ENCODE results near the gene ZNF337.
"Not testable (repeated sequence)": the region's sequence is repeated elsewhere in the genome, so short reads cannot be mapped to it uniquely, and the experiment has no call there.

ZNF337 gene

GRCh38 chr20:25695532-25696370 is 902 bp downstream of the ZNF337 start:
- in situ Hi-C loops (cut with MboI; ENCODE audit: low sequenced_read_pairs): no loop called here

- in situ Hi-C loops (cut with MboI; ENCODE audit: low sequenced_read_pairs): no loop called here
Observed at GRCh38 chr20:25692499-25692898, 4.2 kb downstream of the ZNF337 start.

GRCh38 chr20:25690427-25690826 is 6.2 kb downstream of the ZNF337 start:
- in situ Hi-C loops (cut with MboI; ENCODE audit: low sequenced_read_pairs): no loop called here

- in situ Hi-C loops (cut with MboI; ENCODE audit: low sequenced_read_pairs): no loop called here
Observed at GRCh38 chr20:25686081-25687067, 10.3 kb downstream of the ZNF337 start.

- in situ Hi-C loops (cut with MboI; ENCODE audit: low sequenced_read_pairs): no loop called here
Observed at GRCh38 chr20:25685276-25686080, 11.2 kb downstream of the ZNF337 start.

- in situ Hi-C loops (cut with MboI; ENCODE audit: low sequenced_read_pairs): not testable (repeated sequence)
Observed at GRCh38 chr20:25683826-25684225, 12.8 kb downstream of the ZNF337 start.

- in situ Hi-C loops (cut with MboI; ENCODE audit: low sequenced_read_pairs): no loop called here
Observed at GRCh38 chr20:25683050-25683449, 13.6 kb downstream of the ZNF337 start.

- in situ Hi-C loops (cut with MboI; ENCODE audit: low sequenced_read_pairs): no loop called here
Observed at GRCh38 chr20:25676164-25676809, 20.4 kb downstream of the ZNF337 start.

GRCh38 chr20:25675161-25675560 is 21.5 kb downstream of the ZNF337 start:
- in situ Hi-C loops (cut with MboI; ENCODE audit: low sequenced_read_pairs): no loop called here

- in situ Hi-C loops (cut with MboI; ENCODE audit: low sequenced_read_pairs): no loop called here
Observed at GRCh38 chr20:25672659-25673235, 23.9 kb downstream of the ZNF337 start.

- in situ Hi-C loops (cut with MboI; ENCODE audit: low sequenced_read_pairs): no loop called here
Observed at GRCh38 chr20:25669826-25670422, 26.7 kb downstream of the ZNF337 start.

GRCh38 chr20:25668446-25668845 is 28.2 kb downstream of the ZNF337 start:
- in situ Hi-C loops (cut with MboI; ENCODE audit: low sequenced_read_pairs): no loop called here

- in situ Hi-C loops (cut with MboI; ENCODE audit: low sequenced_read_pairs): no loop called here
Observed at GRCh38 chr20:25659999-25660398, 36.7 kb downstream of the ZNF337 start.

- in situ Hi-C loops (cut with MboI; ENCODE audit: low sequenced_read_pairs): no loop called here
Observed at GRCh38 chr20:25654487-25654886, 42.2 kb downstream of the ZNF337 start.

- in situ Hi-C loops (cut with MboI; ENCODE audit: low sequenced_read_pairs): not testable (repeated sequence)
Observed at GRCh38 chr20:25652866-25653265, 43.8 kb downstream of the ZNF337 start.

GRCh38 chr20:25644814-25645213 is 51.8 kb downstream of the ZNF337 start:
- in situ Hi-C loops (cut with MboI; ENCODE audit: low sequenced_read_pairs): no loop called here

GRCh38 chr20:25643716-25644115 is 52.9 kb downstream of the ZNF337 start:
- in situ Hi-C loops (cut with MboI; ENCODE audit: low sequenced_read_pairs): no loop called here

GRCh38 chr20:25637247-25637646 is 59.4 kb downstream of the ZNF337 start:
- in situ Hi-C loops (cut with MboI; ENCODE audit: low sequenced_read_pairs): no loop called here

- in situ Hi-C loops (cut with MboI; ENCODE audit: low sequenced_read_pairs): no loop called here
Observed at GRCh38 chr20:25632940-25633790, 63.5 kb downstream of the ZNF337 start.

Data from hTERT RPE-1 (cell line).